IPS-18a (cell line): ENCODE measurements around the gene MARCHF7.

Source experiments
- H3K27ac ChIP-seq: one replicate; pipeline ENCODE4 v1.5.1; 2013; ENCODE audit warnings: low read length
- H3K27me3 ChIP-seq: one replicate; pipeline ENCODE4 v1.6.1; 2013; ENCODE audit warnings: mild to moderate bottlenecking, low read length; ENCODE audit not compliant: control insufficient read depth, insufficient read depth
- H3K36me3 ChIP-seq: one replicate; pipeline ENCODE4 v1.6.1; 2013; ENCODE audit warnings: low read depth, low read length; ENCODE audit not compliant: control insufficient read depth
- H3K4me1 ChIP-seq: one replicate; pipeline ENCODE4 v1.6.1; 2013; ENCODE audit warnings: low read depth, low read length; ENCODE audit not compliant: control insufficient read depth
- H3K4me3 ChIP-seq: one replicate; pipeline ENCODE4 v1.5.1; 2013; ENCODE audit warnings: low read length
- H3K9ac ChIP-seq: one replicate; pipeline ENCODE4 v1.6.1; 2013; ENCODE audit warnings: mild to moderate bottlenecking, low read length, moderate library complexity
- H3K9me3 ChIP-seq: one replicate; pipeline ENCODE4 v1.6.1; 2013; ENCODE audit warnings: low read depth, low read length; ENCODE audit not compliant: control insufficient read depth

The MARCHF7 gene

GRCh38 chr2:159748089-159748488 is 35.8 kb downstream of the MARCHF7 start:
- no peak overlapping the region for H3K4me3 ChIP-seq
- no peak overlapping the region for H3K27ac ChIP-seq
- H3K36me3 ChIP-seq = peaks cover 86% of the 10 kb centered on the region
- H3K9ac ChIP-seq = no peak overlapping the region
- H3K27me3 ChIP-seq = no peaks in the 10 kb centered on the region
- no peaks in the 10 kb centered on the region for H3K9me3 ChIP-seq
- no peaks in the 10 kb centered on the region for H3K4me1 ChIP-seq

DNA sequence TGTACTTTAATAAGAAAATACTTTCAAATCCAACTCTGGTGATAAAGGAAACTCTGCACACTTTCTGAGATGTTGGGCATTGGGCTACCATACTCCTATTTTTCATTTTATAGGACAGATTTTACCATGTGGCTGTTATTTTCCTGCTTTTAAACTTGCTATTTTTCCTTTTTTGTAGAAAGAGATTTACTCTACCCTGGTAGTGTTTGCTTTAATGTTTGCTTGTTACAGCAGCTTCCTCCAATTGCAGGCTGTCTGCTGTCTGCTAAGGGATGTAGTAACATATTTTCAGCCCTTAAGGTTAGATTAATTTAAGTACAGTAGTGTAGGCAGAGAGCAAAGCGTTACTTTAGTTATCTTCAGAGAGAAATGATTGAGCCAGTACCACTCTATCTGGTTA is 38.6 kb downstream of the MARCHF7 start:
- no peak overlapping the region for H3K9ac ChIP-seq
- peaks cover 81% of the 10 kb centered on the region for H3K36me3 ChIP-seq
- no peaks in the 10 kb centered on the region for H3K9me3 ChIP-seq
- no peaks in the 10 kb centered on the region for H3K4me1 ChIP-seq
- H3K27ac ChIP-seq = no peak overlapping the region
- H3K27me3 ChIP-seq = no peaks in the 10 kb centered on the region
- H3K4me3 ChIP-seq = no peak overlapping the region

- H3K4me1 ChIP-seq = no peaks in the 10 kb centered on the region
- H3K4me3 ChIP-seq = no peak overlapping the region
- H3K9ac ChIP-seq = no peak overlapping the region
- no peak overlapping the region for H3K27ac ChIP-seq
- H3K36me3 ChIP-seq = peaks cover 79% of the 10 kb centered on the region
- no peaks in the 10 kb centered on the region for H3K9me3 ChIP-seq
- no peaks in the 10 kb centered on the region for H3K27me3 ChIP-seq
Observed at GRCh38 chr2:159753797-159754196, 41.5 kb downstream of the MARCHF7 start.

DNA sequence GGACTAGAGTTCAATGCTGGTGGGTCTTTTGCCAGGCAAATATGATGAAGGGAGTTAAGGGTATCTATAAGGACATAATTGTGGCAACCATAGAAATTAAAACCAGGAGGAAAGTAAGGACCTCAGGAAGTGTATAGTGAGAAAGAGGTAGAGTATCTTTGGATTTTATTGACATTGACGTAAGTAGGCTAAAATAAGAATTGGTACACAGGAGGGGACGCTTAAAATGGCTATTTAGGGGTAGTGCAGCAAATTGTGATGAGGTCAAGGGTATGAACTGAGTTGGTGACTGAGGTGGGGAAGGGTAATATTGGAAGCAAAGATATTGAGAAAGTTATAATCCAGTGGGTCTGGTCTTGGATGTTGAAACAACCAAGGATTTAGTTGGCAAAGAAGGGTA is 42.7 kb downstream of the MARCHF7 start:
- H3K27ac ChIP-seq = no peak overlapping the region
- H3K4me1 ChIP-seq = no peaks in the 10 kb centered on the region
- H3K27me3 ChIP-seq = no peaks in the 10 kb centered on the region
- H3K36me3 ChIP-seq = peaks cover 79% of the 10 kb centered on the region
- no peak overlapping the region for H3K4me3 ChIP-seq
- no peak overlapping the region for H3K9ac ChIP-seq
- no peaks in the 10 kb centered on the region for H3K9me3 ChIP-seq

GRCh38 chr2:159755788-159756187 is 43.5 kb downstream of the MARCHF7 start:
- Histone ChIP-seq H3K27ac (no peak overlapping the region), H3K27me3 (no peaks in the 10 kb centered on the region), H3K4me1 (no peaks in the 10 kb centered on the region), H3K4me3 (no peak overlapping the region), H3K9me3 (no peaks in the 10 kb centered on the region), H3K36me3 (peaks cover 84% of the 10 kb centered on the region), H3K9ac (no peak overlapping the region)

DNA sequence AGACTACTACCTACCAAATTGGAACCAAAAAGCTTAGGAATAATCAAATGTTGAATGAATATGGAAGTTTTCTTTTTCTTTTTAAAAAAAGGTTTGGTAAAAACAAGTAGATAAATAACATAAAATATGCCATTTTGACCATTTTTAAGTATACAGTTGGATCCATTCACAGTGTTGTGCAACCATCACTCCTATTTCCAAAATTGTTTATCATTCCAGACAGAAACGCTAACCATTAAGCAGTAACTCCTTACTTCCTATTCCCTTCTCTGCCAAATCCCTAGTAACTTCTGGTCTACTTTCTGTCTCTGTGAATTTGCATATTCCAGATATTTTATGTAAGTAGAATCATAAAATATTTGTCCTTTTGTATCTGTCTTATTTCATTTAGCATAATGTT is 45.9 kb downstream of the MARCHF7 start:
- Histone ChIP-seq H3K27me3 (no peaks in the 10 kb centered on the region), H3K27ac (no peak overlapping the region), H3K4me3 (no peak overlapping the region), H3K4me1 (no peaks in the 10 kb centered on the region), H3K9ac (no peak overlapping the region), H3K36me3 (peaks cover 77% of the 10 kb centered on the region), H3K9me3 (no peaks in the 10 kb centered on the region)

DNA sequence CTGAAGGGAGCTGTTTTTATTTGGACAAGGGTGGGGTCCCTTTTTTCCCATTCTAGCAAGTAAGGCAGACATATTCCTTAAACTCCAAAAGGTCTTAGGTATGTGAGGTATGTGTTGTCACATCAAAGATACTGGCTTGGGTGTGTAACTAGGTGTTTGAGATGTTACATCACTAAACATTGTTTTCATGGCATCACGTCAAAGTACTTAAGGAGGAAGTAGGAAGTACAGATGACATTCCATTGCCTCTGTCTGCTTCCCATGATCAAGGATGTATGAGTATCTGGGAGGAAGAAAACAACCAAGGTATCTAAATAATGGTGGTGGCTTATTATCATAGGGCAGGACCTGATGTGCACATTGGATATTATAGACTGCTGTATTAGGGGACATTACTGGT is 46.4 kb downstream of the MARCHF7 start:
- H3K4me3 ChIP-seq = no peak overlapping the region
- no peak overlapping the region for H3K9ac ChIP-seq
- H3K9me3 ChIP-seq = no peaks in the 10 kb centered on the region
- H3K27me3 ChIP-seq = no peaks in the 10 kb centered on the region
- no peak overlapping the region for H3K27ac ChIP-seq
- H3K36me3 ChIP-seq = peaks cover 78% of the 10 kb centered on the region
- no peaks in the 10 kb centered on the region for H3K4me1 ChIP-seq

- H3K4me1 ChIP-seq = no peaks in the 10 kb centered on the region
- H3K27me3 ChIP-seq = no peaks in the 10 kb centered on the region
- H3K4me3 ChIP-seq = no peak overlapping the region
- H3K9me3 ChIP-seq = no peaks in the 10 kb centered on the region
- no peak overlapping the region for H3K27ac ChIP-seq
- no peak overlapping the region for H3K9ac ChIP-seq
- peaks cover 77% of the 10 kb centered on the region for H3K36me3 ChIP-seq
Observed at GRCh38 chr2:159759577-159759976, 47.3 kb downstream of the MARCHF7 start.

DNA sequence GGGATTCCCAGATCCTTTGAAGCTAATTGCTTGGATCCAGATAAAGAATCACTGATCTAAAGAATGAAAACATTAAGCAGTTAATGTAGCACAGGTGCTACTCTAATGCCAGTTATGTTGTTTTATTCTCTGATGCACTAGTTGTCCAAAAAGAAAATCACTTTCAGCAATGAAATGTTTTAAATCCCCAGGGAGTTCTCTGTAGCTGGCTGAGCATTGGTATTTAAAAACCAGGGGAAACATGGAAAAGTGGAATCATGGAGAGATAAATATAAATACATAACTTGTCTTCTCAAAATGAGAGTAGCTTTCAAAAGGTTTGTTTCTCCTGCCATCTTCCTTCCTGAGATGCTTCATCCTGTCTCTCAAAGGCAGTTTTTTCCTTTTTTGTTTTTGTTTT is 48.0 kb downstream of the MARCHF7 start:
- no peak overlapping the region for H3K27ac ChIP-seq
- no peaks in the 10 kb centered on the region for H3K27me3 ChIP-seq
- H3K9me3 ChIP-seq = no peaks in the 10 kb centered on the region
- no peak overlapping the region for H3K9ac ChIP-seq
- H3K4me3 ChIP-seq = no peak overlapping the region
- H3K36me3 ChIP-seq = peaks cover 78% of the 10 kb centered on the region
- no peaks in the 10 kb centered on the region for H3K4me1 ChIP-seq

GRCh38 chr2:159762075-159762474 is 49.8 kb downstream of the MARCHF7 start:
- H3K9ac ChIP-seq = no peak overlapping the region
- no peak overlapping the region for H3K4me3 ChIP-seq
- no peaks in the 10 kb centered on the region for H3K27me3 ChIP-seq
- H3K9me3 ChIP-seq = no peaks in the 10 kb centered on the region
- no peak overlapping the region for H3K27ac ChIP-seq
- H3K36me3 ChIP-seq = peaks cover 86% of the 10 kb centered on the region
- no peaks in the 10 kb centered on the region for H3K4me1 ChIP-seq
